H9 (cell line): ENCODE results near the gene VRK2. TPM values are rescaled to one million over a fixed set of nuclear protein-coding genes. Genes with fewer than 3 reads are reported as not detected.

ENCODE experiments used
- DNase-seq: peaks from one replicate; pipeline ENCODE4 v3.0.0-alpha.2; 2017
- H2AFZ ChIP-seq: one replicate; pipeline ENCODE4 v1.6.1; 2013; ENCODE audit warnings: mild to moderate bottlenecking, low read length, control low read depth, moderate library complexity
- H2AK5ac ChIP-seq: 2 replicates; pipeline ENCODE4 v1.6.1; 2013; ENCODE audit warnings: low read length, control low read depth, mixed read lengths; ENCODE audit not compliant: insufficient read length
- H2BK120ac ChIP-seq: one replicate; pipeline ENCODE4 v1.6.1; 2013; ENCODE audit warnings: low read depth, mild to moderate bottlenecking, low read length, control low read depth, inconsistent platforms; ENCODE audit not compliant: poor library complexity, severe bottlenecking
- H2BK12ac ChIP-seq: 2 replicates; pipeline ENCODE4 v1.6.1; 2013; ENCODE audit warnings: low read length, control low read depth, mixed read lengths, low read depth; ENCODE audit not compliant: insufficient read length
- H2BK15ac ChIP-seq: 2 replicates; pipeline ENCODE4 v1.6.1; 2013; ENCODE audit warnings: low read depth, low read length, control low read depth
- H2BK20ac ChIP-seq: one replicate; pipeline ENCODE4 v1.6.1; 2013; ENCODE audit warnings: low read depth, mild to moderate bottlenecking, low read length, control low read depth, inconsistent platforms; ENCODE audit not compliant: poor library complexity, severe bottlenecking
- H2BK5ac ChIP-seq: 2 replicates; pipeline ENCODE4 v1.6.1; 2013; ENCODE audit warnings: low read length, control low read depth, mixed read lengths; ENCODE audit not compliant: insufficient read length
- H3K14ac ChIP-seq: 2 replicates; pipeline ENCODE4 v1.6.1; 2013; ENCODE audit warnings: low read length, control low read depth; ENCODE audit not compliant: insufficient read depth
- H3K18ac ChIP-seq: 2 replicates; pipeline ENCODE4 v1.6.1; 2013; ENCODE audit warnings: low read depth, mild to moderate bottlenecking, mixed read lengths, low read length, control low read depth; ENCODE audit not compliant: insufficient read length
- H3K23ac ChIP-seq: 2 replicates; pipeline ENCODE4 v1.6.1; 2013; ENCODE audit warnings: low read length, control low read depth, mixed read lengths, low read depth; ENCODE audit not compliant: insufficient read length
- H3K23me2 ChIP-seq: 2 replicates; pipeline ENCODE4 v1.6.1; 2013; ENCODE audit warnings: low read depth, mild to moderate bottlenecking, mixed read lengths, low read length, control low read depth; ENCODE audit not compliant: insufficient read length, poor library complexity, severe bottlenecking
- H3K27ac ChIP-seq: 2 replicates; pipeline ENCODE4 v1.5.1; 2013; ENCODE audit warnings: low read length, control low read depth, mixed read lengths, low read depth; ENCODE audit not compliant: insufficient read length
- H3K27me3 ChIP-seq: 2 replicates; pipeline ENCODE4 v1.6.1; 2013; ENCODE audit warnings: low read length, control low read depth, inconsistent platforms; ENCODE audit not compliant: insufficient read depth
- H3K4ac ChIP-seq: 2 replicates; pipeline ENCODE4 v1.6.1; 2013; ENCODE audit warnings: low read depth, mild to moderate bottlenecking, control low read depth, inconsistent platforms, low read length, moderate library complexity
- H3K4me1 ChIP-seq: 2 replicates; pipeline ENCODE4 v1.6.1; 2013; ENCODE audit warnings: low read length, control low read depth, inconsistent platforms; ENCODE audit not compliant: insufficient read depth
- H3K4me2 ChIP-seq: 2 replicates; pipeline ENCODE4 v1.6.1; 2013; ENCODE audit warnings: low read length, control low read depth, mixed read lengths; ENCODE audit not compliant: insufficient read length, insufficient read depth
- H3K56ac ChIP-seq: 2 replicates; pipeline ENCODE4 v1.6.1; 2013; ENCODE audit warnings: low read depth, mild to moderate bottlenecking, mixed read lengths, low read length, control low read depth; ENCODE audit not compliant: insufficient read length
- H3K79me1 ChIP-seq: 2 replicates; pipeline ENCODE4 v1.6.1; 2013; ENCODE audit warnings: low read depth, mild to moderate bottlenecking, moderate library complexity, low read length, control low read depth, inconsistent platforms; ENCODE audit not compliant: insufficient read depth, poor library complexity, severe bottlenecking
- H3K79me2 ChIP-seq: 2 replicates; pipeline ENCODE4 v1.6.1; 2013; ENCODE audit warnings: low read length, control low read depth, inconsistent platforms; ENCODE audit not compliant: insufficient read depth
- H3K9ac ChIP-seq: 2 replicates; pipeline ENCODE4 v1.6.1; 2013; ENCODE audit warnings: low read length, control low read depth, mixed read lengths; ENCODE audit not compliant: insufficient read length; ENCODE audit errors: extremely low read depth
- H3K9me3 ChIP-seq: one replicate; pipeline ENCODE4 v1.6.1; 2013; ENCODE audit warnings: low read depth, low read length, inconsistent platforms; ENCODE audit not compliant: control insufficient read depth
- H3T11ph ChIP-seq: one replicate; pipeline ENCODE4 v1.6.1; 2013; ENCODE audit warnings: mild to moderate bottlenecking, low read length, control low read depth, inconsistent platforms
- H4K20me1 ChIP-seq: one replicate; pipeline ENCODE4 v1.6.1; 2013; ENCODE audit not compliant: control insufficient read depth, insufficient read length, insufficient read depth
- H4K5ac ChIP-seq: 2 replicates; pipeline ENCODE4 v1.6.1; 2013; ENCODE audit warnings: low read depth, mild to moderate bottlenecking, mixed read lengths, low read length, control low read depth; ENCODE audit not compliant: insufficient read length
- H4K8ac ChIP-seq: replicated peaks from 2 replicates; pipeline ENCODE4 v1.6.1; 2013; ENCODE audit warnings: low read length, control low read depth, mixed read lengths, low read depth; ENCODE audit not compliant: insufficient read length
- H4K91ac ChIP-seq: 2 replicates; pipeline ENCODE4 v1.6.1; 2013; ENCODE audit warnings: low read depth, mild to moderate bottlenecking, moderate library complexity, mixed read lengths, low read length, control low read depth; ENCODE audit not compliant: insufficient read length
- H3K27ac Mint-ChIP-seq, 3 experiments: 2 replicates in 2 of 3; 3 replicates in 1 of 3; pipeline ENCODE4 v1.8.0; 2020 to 2021; ENCODE audit warnings: mixed read lengths in 3 of 3, mild to moderate bottlenecking in 1 of 3, moderate library complexity in 1 of 3
- H3K27me3 Mint-ChIP-seq: 2 replicates; pipeline ENCODE4 v1.8.0; 2021; ENCODE audit warnings: low read depth, mild to moderate bottlenecking, moderate library complexity, mixed read lengths
- H3K36me3 Mint-ChIP-seq, 3 experiments: 2 replicates in 2 of 3; 3 replicates in 1 of 3; pipeline ENCODE4 v1.8.0; 2020 to 2021; ENCODE audit warnings: low read depth in 3 of 3, mixed read lengths in 3 of 3; ENCODE audit not compliant: insufficient read depth in 1 of 3
- H3K4me1 Mint-ChIP-seq, 2 experiments: 2 replicates each; pipeline ENCODE4 v1.8.0; 2020; ENCODE audit warnings: mixed read lengths in 2 of 2
- H3K4me3 Mint-ChIP-seq, 2 experiments: 2 replicates in 1 of 2; 3 replicates in 1 of 2; pipeline ENCODE4 v1.8.0; 2020 to 2021; ENCODE audit warnings: mild to moderate bottlenecking in 2 of 2, mixed read lengths in 2 of 2, moderate library complexity in 1 of 2
- H3K9me3 Mint-ChIP-seq, 2 experiments: 2 replicates in 1 of 2; 3 replicates in 1 of 2; pipeline ENCODE4 v1.8.0; 2020; ENCODE audit warnings: mild to moderate bottlenecking in 2 of 2, mixed read lengths in 2 of 2, moderate library complexity in 1 of 2
- CTCF ChIP-seq: fragments of 200-600 bp; sonication (generic); conservative IDR thresholded peaks from 3 replicates; pipeline ENCODE4 v1.8.0; 2021; ENCODE audit warnings: antibody characterized with exemption, mild to moderate bottlenecking
- WGBS: extraction: QIAGEN DNeasy Blood & Tissue Kit; methylation state at CpG from one replicate; pipeline ENCODE4 v1.1.7; 2013; ENCODE audit warnings: missing lambda C conversion rate, low lambda C conversion rate, mixed read lengths; ENCODE audit not compliant: insufficient read length; ENCODE audit errors: extremely low coverage; 5-methylcytosine and 5-hydroxymethylcytosine counted together
- total RNA-seq: library from RNA; stranded (reverse); gene quantifications from 2 replicates; pipeline ENCODE4 v1.2.1, GENCODE V29; 2021

The VRK2 gene
- total RNA-seq, 1 experiment from 2014 or later: 23.8 TPM

- Histone ChIP-seq H2AK5ac (no peak overlapping the region), H4K5ac (no peak overlapping the region), H3K56ac (no peak overlapping the region), H3K4me2 (no peak overlapping the region), H3K9ac (no peak overlapping the region), H3K4ac (no peak overlapping the region), H2AFZ (no peak overlapping the region), H3K23me2 (no peaks in the 10 kb centered on the region), H2BK15ac (no peak overlapping the region), H4K8ac (no peak overlapping the region), H3T11ph (no peak overlapping the region), H2BK5ac (no peak overlapping the region), H3K14ac (no peak overlapping the region), H3K79me1 (no peaks in the 10 kb centered on the region), H3K9me3 (no peaks in the 10 kb centered on the region), H3K27me3 (no peaks in the 10 kb centered on the region), H4K91ac (no peak overlapping the region), H3K79me2 (no peaks in the 10 kb centered on the region; the same call in 1 of the 2 replicates), H3K23ac (no peak overlapping the region), H2BK20ac (no peak overlapping the region), H2BK12ac (no peak overlapping the region), H3K18ac (no peak overlapping the region), H3K27ac (no peak overlapping the region), H3K4me1 (no peaks in the 10 kb centered on the region), H4K20me1 (no peaks in the 10 kb centered on the region), H2BK120ac (no peak overlapping the region)
- Mint-ChIP-seq H3K4me3 (no peak overlapping the region), H3K27ac (no peak overlapping the region), H3K9me3 (peaks cover 16 to 19% of the 10 kb centered on the region in 2 experiments; a peak in 4 of 5 replicates), H3K4me1 (no peaks in the 10 kb centered on the region), H3K36me3 (peaks cover 39 to 53% (median 49%) of the 10 kb centered on the region in 3 experiments), H3K27me3 (peaks cover 2% of the 10 kb centered on the region; the same call in 1 of the 2 replicates)
- TF ChIP-seq CTCF: no peak
- no peak for DNase-seq
- WGBS: no CpG with 5 or more reads among the region's 1 CpG
Measured at GRCh38 chr2:58182527-58182926, 135.9 kb downstream of the VRK2 start.
